ENCODE measurements around the gene KDM4C.

- TF ChIP-seq CTCF (IDR thresholded peaks at IDR 0.05; ENCODE audit: borderline replicate concordance, extremely low read depth, low read length, poor library complexity, severe bottlenecking) (no peak), EZH2 (IDR thresholded peaks at IDR 0.05; ENCODE audit: borderline replicate concordance, low read depth, low read length, severe bottlenecking) (no peak)
Measured at GRCh38 chr9:7145361-7146069, 387.7 kb downstream of the KDM4C start.

All from DND-41 (cell line).